ENCODE results near the gene TPGS1.

TPGS1 gene

DNA sequence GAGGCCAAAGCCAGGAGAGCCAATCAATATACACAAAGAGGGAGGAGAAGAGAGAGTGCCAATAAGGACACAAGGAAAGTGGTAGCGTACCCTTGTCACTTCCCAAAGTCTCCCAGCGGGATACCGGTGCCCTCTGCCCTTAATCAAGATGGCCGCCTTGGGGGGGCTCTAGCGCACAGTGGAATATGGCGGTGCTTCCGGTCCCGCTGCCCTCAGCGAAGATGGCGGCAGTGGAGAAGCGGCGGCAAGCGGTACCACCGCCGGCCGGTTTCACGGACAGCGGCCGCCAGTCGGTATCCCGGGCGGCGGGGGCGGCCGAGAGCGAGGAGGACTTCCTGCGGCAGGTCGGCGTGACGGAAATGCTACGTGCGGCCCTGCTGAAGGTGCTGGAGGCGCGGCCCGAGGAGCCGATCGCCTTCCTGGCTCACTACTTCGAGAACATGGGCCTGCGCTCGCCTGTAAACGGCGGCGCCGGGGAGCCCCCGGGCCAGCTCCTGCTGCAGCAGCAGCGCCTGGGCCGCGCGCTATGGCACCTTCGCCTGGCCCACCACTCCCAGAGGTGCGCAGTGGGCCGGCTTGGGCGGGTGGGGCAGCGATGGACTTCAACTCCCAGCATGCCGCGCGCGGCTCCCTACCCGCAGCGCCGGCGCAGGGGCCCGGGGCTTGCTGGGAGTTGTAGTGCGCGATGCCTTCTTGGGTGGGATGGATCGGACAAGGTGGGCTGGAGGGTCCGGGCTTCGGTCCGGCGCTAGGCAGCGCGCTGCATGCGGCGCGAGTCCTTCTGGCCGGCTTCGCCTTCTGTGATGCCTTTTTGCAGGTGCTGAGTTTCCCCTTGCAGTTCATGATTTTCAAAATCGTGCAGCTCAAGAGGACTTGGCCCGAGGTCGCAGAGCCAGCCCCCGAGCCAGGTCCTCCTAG lies at the start of gene TPGS1:
TSS of gene TPGS1 (plus strand) at position 212 of the 918 bp plus-strand sequence. CDS start at position 222, 10 bp downstream.
- DNase-seq, result peak; percentile 88

DNA sequence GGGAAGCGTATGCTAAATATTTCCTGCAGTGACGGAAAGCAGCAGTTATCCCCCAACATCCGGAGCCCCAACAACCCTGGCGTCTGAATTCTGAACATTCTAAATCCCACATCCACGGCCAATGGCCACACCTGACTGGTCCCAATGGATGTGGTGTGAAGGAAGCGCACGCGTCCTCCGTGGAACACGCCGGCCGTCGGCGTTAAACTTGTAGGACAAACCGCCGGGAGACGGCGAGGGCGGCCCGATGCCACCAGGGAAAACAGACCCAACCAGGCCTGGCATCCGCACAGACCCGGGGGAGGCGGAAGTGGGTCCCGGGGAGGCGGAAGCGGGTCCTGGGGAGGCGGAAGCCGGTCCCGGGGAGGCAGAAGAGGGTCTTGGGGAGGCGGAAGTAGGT lies 49.7 kb upstream of the TPGS1 start:
- no peak for DNase-seq

- DNase-seq, result no peak
Observed at GRCh38 chr19:458091-459042, 48.9 kb upstream of the TPGS1 start.

DNA sequence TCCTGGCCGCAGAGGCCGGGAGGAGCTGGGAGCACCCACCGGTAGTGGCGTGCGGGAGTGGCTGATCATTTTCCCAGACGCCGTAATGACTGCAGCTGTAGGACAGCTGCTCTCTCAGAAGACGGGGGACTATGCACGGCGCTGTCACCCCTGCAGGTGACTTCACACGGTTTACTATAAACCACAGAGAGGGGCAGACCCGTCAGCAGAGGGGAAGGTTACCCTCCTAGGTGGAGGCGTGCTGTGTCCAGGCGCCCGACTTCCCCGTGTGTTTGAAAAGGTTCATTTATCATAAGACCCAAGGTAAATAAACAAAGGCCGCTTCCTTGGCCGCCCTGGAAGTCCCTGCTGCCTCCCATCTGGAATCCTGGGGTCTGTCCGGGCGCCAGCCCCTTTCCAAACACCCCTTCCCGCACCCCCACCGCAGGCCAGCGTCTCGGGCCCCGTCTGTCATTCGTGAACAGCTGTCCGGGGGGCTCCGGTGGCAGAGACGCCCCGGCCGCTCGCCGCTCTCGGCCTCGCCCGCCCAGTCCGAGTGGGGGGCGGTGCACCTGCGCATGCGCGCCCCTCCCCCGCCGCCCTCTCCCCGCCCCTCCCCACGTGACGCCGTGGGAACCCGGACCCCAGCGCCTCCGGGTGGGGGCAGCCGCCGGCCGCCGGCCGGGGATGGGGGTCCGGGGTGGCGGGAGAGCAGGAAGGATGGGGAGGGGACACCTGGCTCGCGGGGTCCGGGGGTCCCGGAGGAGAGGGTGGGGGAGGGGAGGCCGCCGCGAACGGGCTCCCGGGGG lies 47.4 kb upstream of the TPGS1 start:
- peak; percentile 10 for DNase-seq

- no peak for DNase-seq
Observed at GRCh38 chr19:460877-461720, 46.2 kb upstream of the TPGS1 start, which contains the start of gene SHC2. Gene SHC2 (minus strand): TSS chr19:461033. CDS start chr19:460996, 37 bp downstream.

DNA sequence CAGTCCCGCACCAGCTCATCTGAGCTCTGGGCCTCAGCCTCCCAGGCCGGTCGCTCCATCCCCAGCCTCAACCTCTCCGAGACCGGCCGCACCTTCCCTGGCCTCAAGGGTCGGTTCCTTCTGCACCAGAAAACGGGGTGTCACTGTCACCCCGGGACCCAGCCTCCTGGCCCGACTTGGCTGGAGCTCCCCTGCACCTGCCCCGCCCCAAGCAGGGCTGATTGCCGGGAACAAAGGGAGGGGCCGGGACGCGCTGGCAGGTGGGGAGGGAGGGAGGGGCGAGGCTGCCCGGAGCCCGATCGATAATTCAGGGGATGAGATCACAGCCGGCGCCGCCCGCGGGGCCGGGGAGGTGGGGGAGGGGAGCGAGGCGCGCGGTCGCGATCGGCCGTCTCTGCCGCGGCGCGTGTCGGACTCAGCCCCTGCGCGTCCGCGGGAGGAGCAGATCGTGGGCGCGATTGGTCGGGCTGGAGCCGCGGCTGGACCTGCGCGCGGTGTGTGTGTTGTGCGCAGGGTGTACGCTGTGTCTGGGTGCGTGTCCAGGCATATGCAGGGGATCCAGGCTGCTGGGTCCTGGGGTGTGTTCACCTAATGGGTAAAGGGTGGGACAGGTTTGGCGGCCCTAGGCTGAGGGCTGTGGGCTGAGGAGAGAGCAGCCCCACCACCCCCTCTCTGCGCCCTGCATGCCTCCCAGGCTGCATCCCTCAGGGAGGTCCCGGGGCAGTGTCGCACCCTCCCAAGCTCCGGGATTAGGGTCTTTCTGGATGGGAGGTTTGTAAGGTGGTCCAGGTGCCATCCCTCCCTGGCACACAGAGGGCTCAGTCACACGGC lies 45.4 kb upstream of the TPGS1 start:
- DNase-seq, result no peak

GRCh38 chr19:463483-464207 lies 43.7 kb upstream of the TPGS1 start:
- no peak for DNase-seq

- DNase-seq, result no peak
Observed at GRCh38 chr19:464208-464545, 43.1 kb upstream of the TPGS1 start.

GRCh38 chr19:465056-465816 lies 42.1 kb upstream of the TPGS1 start:
- no peak for DNase-seq

- no peak for DNase-seq
Observed at GRCh38 chr19:467554-467953, 39.7 kb upstream of the TPGS1 start.

DNA sequence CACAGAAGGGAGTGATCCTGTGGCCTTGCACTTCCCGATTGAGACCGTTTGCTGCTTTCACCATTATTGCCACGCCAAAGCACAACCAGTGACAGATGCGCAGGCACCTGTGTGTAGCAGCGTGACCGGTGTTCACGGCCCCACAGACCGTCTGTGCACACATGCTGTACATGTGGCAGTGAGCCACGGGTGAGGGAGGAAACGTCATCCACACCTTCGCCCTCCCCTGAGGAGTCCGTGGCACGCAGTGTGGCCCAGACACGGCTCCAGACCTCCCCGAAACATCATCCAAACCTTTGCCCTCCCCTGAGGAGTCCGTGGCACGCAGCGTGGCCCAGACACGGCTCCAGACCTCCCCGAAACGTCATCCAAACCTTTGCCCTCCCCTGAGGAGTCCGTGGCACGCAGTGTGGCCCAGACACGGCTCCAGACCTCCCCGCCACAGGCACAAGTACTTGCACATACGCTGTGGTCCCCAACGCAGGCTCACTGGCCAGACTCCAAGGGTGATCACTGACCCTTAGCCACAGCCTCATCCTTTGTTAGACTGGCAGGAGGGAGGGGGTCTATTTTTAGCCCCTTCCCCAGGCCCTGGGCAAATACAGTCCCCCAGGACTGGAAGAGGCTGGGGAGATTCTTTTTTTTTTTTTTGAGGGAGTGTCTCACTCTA lies 38.6 kb upstream of the TPGS1 start:
- no peak for DNase-seq

- no peak for DNase-seq
Observed at GRCh38 chr19:469833-470232, 37.5 kb upstream of the TPGS1 start.

DNA sequence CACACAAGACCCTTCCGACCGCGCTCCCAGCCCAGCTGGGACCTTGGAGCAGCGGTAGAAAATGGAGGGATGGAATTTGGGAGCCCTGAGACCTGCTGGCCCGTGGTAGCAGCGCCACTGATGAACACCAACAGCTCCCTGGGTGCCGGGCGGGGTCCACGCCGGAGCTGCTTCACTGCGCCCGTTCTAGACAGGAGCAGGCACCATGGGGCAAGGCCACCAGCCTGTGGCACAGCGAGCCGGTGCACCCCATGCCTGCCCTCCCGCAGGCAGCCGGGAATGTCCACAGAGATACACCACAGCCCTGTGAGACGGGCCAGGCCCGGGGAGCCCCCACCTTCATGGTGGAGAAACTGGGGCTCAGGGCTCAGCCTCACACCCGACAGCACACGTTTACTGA lies 36.6 kb upstream of the TPGS1 start:
- DNase-seq, result no peak

DNA sequence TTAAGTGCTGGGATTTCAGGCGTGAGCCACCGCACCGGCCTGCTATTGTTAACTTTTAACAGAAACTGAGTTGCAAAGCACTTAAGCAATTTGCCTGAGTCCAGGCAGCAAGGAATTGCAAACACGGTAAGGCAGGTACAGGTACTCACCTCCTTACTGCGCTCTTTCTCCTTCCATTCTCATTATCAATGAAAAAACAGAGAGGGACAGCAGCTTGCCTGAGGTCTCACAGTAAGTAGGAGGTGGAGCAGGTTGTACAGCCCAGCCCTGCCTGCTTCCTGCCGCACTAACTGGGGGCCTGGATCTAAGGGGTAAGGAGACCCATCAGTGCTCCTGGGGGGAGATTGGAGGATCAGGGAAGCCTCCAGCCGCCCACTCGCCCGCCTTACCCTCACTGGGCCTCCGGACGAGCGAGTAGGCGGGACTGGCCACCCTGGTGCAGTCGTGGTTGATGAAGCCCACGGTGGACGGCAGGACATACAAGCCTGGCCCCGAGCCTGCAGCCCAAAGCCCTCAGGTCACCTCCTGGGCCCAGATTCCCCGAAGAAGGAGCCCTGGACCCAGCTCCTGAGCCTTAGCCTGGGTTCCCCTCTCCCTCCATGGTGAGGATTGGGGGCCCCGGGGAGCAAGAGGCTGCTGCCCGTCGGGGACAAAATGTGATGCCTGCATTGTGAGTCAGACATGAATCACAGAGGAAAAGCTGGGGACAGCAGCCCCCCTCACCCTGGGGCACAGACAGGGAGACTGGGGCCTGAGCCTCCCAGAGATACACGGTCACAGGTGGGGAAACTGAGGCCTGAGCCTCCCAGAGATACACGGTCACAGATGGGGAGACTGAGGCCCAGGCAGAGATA lies 35.1 kb upstream of the TPGS1 start:
- no peak for DNase-seq

- DNase-seq, result no peak
Observed at GRCh38 chr19:474126-475078, 32.9 kb upstream of the TPGS1 start.

GRCh38 chr19:475360-475759 lies 31.9 kb upstream of the TPGS1 start:
- DNase-seq, result no peak
